Common myeloid progenitor, CD34-positive (primary cell): ENCODE measurements around the gene KRT40.

Experiments used
- CTCF ChIA-PET: fragments of 350-600 bp; sonication (Branson Sonifier 250); formaldehyde crosslinking; loops from one replicate; lab custom pipeline; 2021; ENCODE audit warnings: antibody characterized with exemption; lab: Charles Lee
- POLR2A ChIA-PET: fragments of 350-600 bp; sonication (Branson Sonifier 250); formaldehyde crosslinking; loops from one replicate; lab custom pipeline; 2021; ENCODE audit warnings: antibody characterized with exemption; lab: Charles Lee
- DNase-seq, 3 donors: peaks; one replicate each; pipeline versions ENCODE4 v3.0.0 to v3.0.0-alpha.2; 2013
- H3K27ac ChIP-seq, 2 experiments: 1 replicate in 1 of 2; 2 replicates in 1 of 2; pipeline ENCODE4 v1.7.0; 2013; ENCODE audit warnings: inconsistent platforms in 2 of 2, low read length in 2 of 2, mild to moderate bottlenecking in 2 of 2, low read depth in 1 of 2, moderate library complexity in 1 of 2; ENCODE audit not compliant: severe bottlenecking in 2 of 2, insufficient read depth in 1 of 2, poor library complexity in 1 of 2
- H3K27me3 ChIP-seq, 5 experiments: replicated peaks in 2 of 5; 1 replicate in 3 of 5; 2 replicates in 2 of 5; pipeline versions ENCODE4 v1.6.1 to v1.7.0; 2013; ENCODE audit warnings: low read length in 4 of 5, mild to moderate bottlenecking in 2 of 5, moderate library complexity in 2 of 5, inconsistent platforms in 1 of 5; ENCODE audit not compliant: insufficient read depth in 5 of 5, control insufficient read depth in 4 of 5
- H3K36me3 ChIP-seq, 4 experiments: 1 replicate in 2 of 4; 2 replicates in 2 of 4; pipeline versions ENCODE4 v1.6.1 to v1.7.0; 2013; ENCODE audit warnings: low read length in 3 of 4, control low read depth in 1 of 4, mild to moderate bottlenecking in 1 of 4; ENCODE audit not compliant: control insufficient read depth in 4 of 4, insufficient read depth in 4 of 4
- H3K4me1 ChIP-seq, 4 experiments: 1 replicate in 3 of 4; 2 replicates in 1 of 4; pipeline versions ENCODE4 v1.6.1 to v1.7.1; 2013; ENCODE audit warnings: low read length in 3 of 4, mild to moderate bottlenecking in 3 of 4, control low read depth in 1 of 4, inconsistent platforms in 1 of 4, moderate library complexity in 1 of 4; ENCODE audit not compliant: control insufficient read depth in 4 of 4, insufficient read depth in 4 of 4; ENCODE audit errors: control extremely low read depth in 1 of 4
- H3K4me3 ChIP-seq, 7 experiments: 1 replicate in 4 of 7; 2 replicates in 3 of 7; pipeline versions ENCODE4 v1.5.1 to v1.7.0; 2013; ENCODE audit warnings: mild to moderate bottlenecking in 7 of 7, low read length in 6 of 7, moderate library complexity in 6 of 7, inconsistent platforms in 2 of 7, low read depth in 2 of 7, control low read depth in 1 of 7; ENCODE audit not compliant: insufficient read depth in 4 of 7, control insufficient read depth in 1 of 7; ENCODE audit errors: extremely low read depth in 1 of 7
- H3K9me3 ChIP-seq, 5 experiments: 1 replicate in 4 of 5; 2 replicates in 1 of 5; pipeline versions ENCODE4 v1.6.1 to v1.7.1; 2013; ENCODE audit warnings: low read length in 4 of 5, mild to moderate bottlenecking in 2 of 5, inconsistent platforms in 1 of 5, low read depth in 1 of 5, moderate library complexity in 1 of 5; ENCODE audit not compliant: control insufficient read depth in 4 of 5, insufficient read depth in 2 of 5; ENCODE audit errors: control extremely low read depth in 1 of 5
- WGBS: methylation state at CpG from one replicate; pipeline ENCODE4 v1.1.5; 2013; ENCODE audit not compliant: insufficient coverage; 5-methylcytosine and 5-hydroxymethylcytosine counted together

KRT40 gene

DNA sequence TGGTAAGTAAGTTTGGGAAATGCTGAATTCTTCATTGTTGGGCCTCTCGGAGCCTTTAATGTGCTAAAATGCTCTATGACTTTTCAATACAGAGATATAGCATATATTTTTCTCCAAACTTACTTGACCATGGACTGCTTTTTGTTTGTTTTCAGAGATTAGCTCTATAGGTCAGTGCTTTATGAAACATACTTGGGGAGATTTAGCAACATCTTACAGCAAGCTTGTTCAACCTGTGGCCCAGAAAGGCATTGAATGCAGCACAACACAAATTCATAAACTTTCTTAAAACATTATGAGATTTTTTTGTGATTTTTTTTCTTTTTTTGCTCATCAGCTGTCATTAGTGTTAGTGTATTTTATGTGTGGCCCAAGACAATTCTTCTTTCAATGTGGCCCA is 25.8 kb upstream of the KRT40 start:
- CTCF ChIA-PET = no interaction called here
- WGBS = no CpG with 5 or more reads among the region's 1 CpG
- DNase-seq = no peak

DNA sequence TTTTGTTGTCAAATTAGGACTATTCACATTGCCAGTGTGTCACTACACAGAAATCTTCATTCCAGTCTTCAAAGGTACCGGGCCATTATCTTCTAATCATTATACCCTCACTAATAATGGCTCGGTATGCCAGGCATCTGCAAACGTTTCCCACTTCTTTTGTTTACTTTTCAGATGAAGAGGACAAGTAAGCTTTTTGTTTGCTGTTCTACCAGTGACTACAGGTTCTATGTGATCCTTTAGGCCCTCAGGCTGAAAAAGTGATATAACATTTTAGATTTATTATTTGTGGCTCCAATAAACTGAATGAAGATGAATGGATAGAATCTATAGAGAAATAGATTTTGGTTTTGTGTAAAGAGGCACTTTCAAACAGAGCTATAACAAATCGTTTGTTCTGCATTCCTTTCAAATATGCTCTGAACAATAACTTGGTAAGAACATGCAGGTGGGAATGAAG is 25.2 kb upstream of the KRT40 start:
- ChIA-PET POLR2A (no interaction called here), CTCF (no interaction called here)
- Histone ChIP-seq H3K4me1 (no peaks in the 10 kb centered on the region), H3K27ac (no peak overlapping the region), H3K27me3 (no peaks in the 10 kb centered on the region), H3K36me3 (no peaks in the 10 kb centered on the region), H3K9me3 (no peaks in the 10 kb centered on the region), H3K4me3 (no peak overlapping the region)
- no peak for DNase-seq
- WGBS = 100% methylated on average over 2 of the region's 4 CpGs

More for the DNA sequence above, 25.8 kb upstream of the KRT40 start:
- POLR2A ChIA-PET = no interaction called here
- no peak overlapping the region for H3K27ac ChIP-seq
- no peaks in the 10 kb centered on the region for H3K4me1 ChIP-seq
- no peak overlapping the region for H3K4me3 ChIP-seq
- no peaks in the 10 kb centered on the region for H3K9me3 ChIP-seq
- H3K27me3 ChIP-seq = no peaks in the 10 kb centered on the region
- no peaks in the 10 kb centered on the region for H3K36me3 ChIP-seq

DNA sequence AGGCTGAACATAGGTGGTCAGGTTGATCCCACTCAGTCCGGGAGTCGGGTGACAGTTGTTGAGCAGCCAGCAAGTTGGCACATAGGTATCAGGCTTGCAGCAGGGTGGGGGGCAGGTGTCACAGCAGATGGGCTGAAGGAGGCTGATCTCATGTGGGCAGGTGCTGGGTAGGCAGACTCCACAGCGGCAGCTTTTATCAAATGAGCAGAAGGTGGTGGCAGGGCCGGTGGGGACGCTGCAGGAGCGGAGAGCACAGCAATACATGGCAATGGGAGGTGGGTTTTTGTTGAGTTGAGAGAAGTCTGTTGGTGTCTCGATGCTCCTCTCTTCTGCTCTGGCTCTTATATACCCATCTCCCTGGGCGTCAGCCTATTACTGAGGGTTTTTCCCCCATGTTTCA is 24.7 kb upstream of the KRT40 start, which contains the start of gene KRTAP3-1:
Gene KRTAP3-1, minus strand, starts transcription at position 318 of the 400 bp plus-strand sequence. Its CDS starts 54 bp downstream, at position 264.
- CTCF ChIA-PET = interaction anchor here (1.6 kb wide), 1 partner anchor 29 kb away, joined by 3 read pairs; no protein-coding TSS in a partner anchor

DNA sequence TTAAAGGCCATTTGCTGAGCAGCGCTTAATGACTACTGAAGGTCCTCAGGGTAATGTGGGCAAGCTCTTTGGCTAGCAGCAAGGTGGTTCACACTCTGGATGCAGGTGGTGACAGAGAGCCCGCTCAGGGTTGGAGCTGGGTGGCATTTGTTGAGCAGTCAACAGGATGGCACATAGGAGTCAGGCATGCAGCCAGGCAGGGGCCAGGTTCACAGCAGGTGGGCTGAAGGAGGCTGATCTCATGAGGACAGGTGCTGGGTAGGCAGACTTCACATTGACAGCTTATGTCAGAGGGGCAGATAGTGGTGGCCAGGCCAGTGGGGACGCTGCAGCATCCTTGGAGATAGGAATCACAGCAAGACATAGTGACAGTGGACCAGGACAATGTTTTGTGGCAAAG is 20.3 kb upstream of the KRT40 start:
- no peaks in the 10 kb centered on the region for H3K9me3 ChIP-seq
- H3K4me3 ChIP-seq = no peak overlapping the region
- no peaks in the 10 kb centered on the region for H3K36me3 ChIP-seq
- POLR2A ChIA-PET = no interaction called here
- CTCF ChIA-PET = no interaction called here
- H3K27ac ChIP-seq = no peak overlapping the region
- 94% methylated on average over 3 of the region's 3 CpGs for WGBS
- H3K4me1 ChIP-seq = no peaks in the 10 kb centered on the region
- DNase-seq = no peak
- H3K27me3 ChIP-seq = no peaks in the 10 kb centered on the region

More for the DNA sequence above, 24.7 kb upstream of the KRT40 start, which contains the start of gene KRTAP3-1:
- 93% methylated on average over 4 of the region's 8 CpGs for WGBS
- POLR2A ChIA-PET = no interaction called here
- no peaks in the 10 kb centered on the region for H3K36me3 ChIP-seq
- H3K27ac ChIP-seq = no peak within 1 kb of the TSS
- no peaks in the 10 kb centered on the region for H3K9me3 ChIP-seq
- H3K4me1 ChIP-seq = no peaks in the 10 kb centered on the region
- no peaks in the 10 kb centered on the region for H3K27me3 ChIP-seq
- no peak for DNase-seq
- no peak within 1 kb of the TSS for H3K4me3 ChIP-seq

DNA sequence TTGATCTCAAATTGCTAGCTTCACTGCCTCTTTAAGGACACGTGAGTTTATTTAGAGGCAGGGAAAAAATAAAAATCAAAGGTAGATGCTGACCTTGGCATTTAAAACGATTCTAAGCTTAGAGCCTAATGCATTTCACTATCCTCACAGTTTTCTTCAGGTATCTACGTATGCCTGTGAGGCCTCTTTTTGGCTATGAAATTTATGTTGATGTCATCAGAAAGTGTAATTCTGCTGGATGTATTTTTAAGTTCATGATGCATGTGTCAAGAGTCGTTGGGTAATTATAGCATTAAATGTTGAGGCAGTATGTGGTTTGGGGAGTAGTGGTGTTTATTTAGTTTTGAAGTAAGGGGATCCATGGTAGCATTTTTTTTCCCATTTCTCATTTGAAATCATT is 19.8 kb upstream of the KRT40 start:
- Histone ChIP-seq H3K27me3 (no peaks in the 10 kb centered on the region), H3K36me3 (no peaks in the 10 kb centered on the region), H3K9me3 (no peaks in the 10 kb centered on the region), H3K4me3 (no peak overlapping the region), H3K27ac (no peak overlapping the region), H3K4me1 (no peaks in the 10 kb centered on the region)
- 100% methylated on average over 2 of the region's 4 CpGs for WGBS
- ChIA-PET CTCF (no interaction called here), POLR2A (no interaction called here)
- DNase-seq = no peak

DNA sequence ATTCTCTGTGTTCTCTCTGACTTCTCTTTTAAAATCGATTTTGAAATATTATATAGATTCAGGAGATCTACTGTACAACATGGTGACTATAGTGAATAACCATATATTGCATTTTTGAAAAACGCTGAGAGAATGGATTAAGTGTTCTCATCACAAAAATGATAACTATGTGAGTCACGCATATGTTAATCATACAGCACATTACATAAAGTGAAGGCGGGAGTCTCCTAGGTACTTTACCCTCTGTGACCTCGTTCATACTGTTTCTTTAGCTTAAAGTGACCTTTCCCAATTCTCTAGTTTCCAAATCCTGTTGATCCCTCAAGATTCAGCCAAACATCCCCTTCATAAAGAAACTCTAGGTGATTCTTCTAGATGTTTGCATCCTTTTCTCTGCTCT is 18.7 kb upstream of the KRT40 start:
- ChIA-PET POLR2A (no interaction called here), CTCF (no interaction called here)
- Histone ChIP-seq H3K4me1 (no peaks in the 10 kb centered on the region), H3K27me3 (no peaks in the 10 kb centered on the region), H3K4me3 (no peak overlapping the region), H3K36me3 (no peaks in the 10 kb centered on the region), H3K27ac (no peak overlapping the region), H3K9me3 (no peaks in the 10 kb centered on the region)
- no peak for DNase-seq
- WGBS = 98% methylated on average over 4 of the region's 5 CpGs

DNA sequence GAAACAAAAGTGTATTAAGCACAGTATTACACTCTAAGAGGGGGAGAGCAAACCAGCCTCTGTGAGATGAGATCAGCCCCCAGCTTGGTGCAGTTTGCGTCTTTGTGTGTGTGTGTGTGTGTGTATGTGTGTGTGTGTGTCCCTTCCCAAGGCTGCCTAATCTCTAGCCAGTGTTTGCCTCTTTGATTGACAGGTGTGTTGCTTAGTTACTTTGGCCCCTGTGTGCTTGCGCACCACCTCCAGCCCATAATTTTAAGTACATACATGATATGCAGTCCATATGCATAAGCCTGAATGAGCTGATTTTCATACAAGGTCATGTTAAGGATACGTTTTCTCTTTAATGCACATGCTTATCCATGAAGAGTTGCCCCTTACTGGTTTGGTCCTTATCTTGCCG is 17.7 kb upstream of the KRT40 start:
- H3K27me3 ChIP-seq = peaks cover 0 to 7% (median 5%) of the 10 kb centered on the region in 5 experiments
- no peaks in the 10 kb centered on the region for H3K9me3 ChIP-seq

More for the DNA sequence above, 17.7 kb upstream of the KRT40 start:
- POLR2A ChIA-PET = no interaction called here
- no peak for DNase-seq
- CTCF ChIA-PET = no interaction called here
- Histone ChIP-seq H3K4me1 (no peaks in the 10 kb centered on the region), H3K27ac (no peak overlapping the region), H3K4me3 (no peak overlapping the region), H3K36me3 (no peaks in the 10 kb centered on the region)
- 100% methylated on average over 3 of the region's 4 CpGs for WGBS
